Testis (tissue), 3 donors: ENCODE measurements around the gene SENP1. TPM values are rescaled to one million over a fixed set of nuclear protein-coding genes. Genes with fewer than 3 reads are reported as not detected.

Experiments
- DNase-seq: peaks from one replicate; pipeline ENCODE4 v3.0.0-alpha.2; 2019
- H3K27ac ChIP-seq, 2 donors: fragments of 200-600 bp; sonication (generic); one replicate each; pipeline ENCODE4 v1.5.1; 2019
- H3K27me3 ChIP-seq: fragments of 200-600 bp; sonication (generic); one replicate; pipeline ENCODE4 v1.5.1; 2019
- H3K36me3 ChIP-seq: fragments of 200-600 bp; sonication (generic); one replicate; pipeline ENCODE4 v1.5.1; 2017; ENCODE audit warnings: low read depth; ENCODE audit errors: missing control alignments
- H3K4me1 ChIP-seq: fragments of 200-600 bp; sonication (generic); one replicate; pipeline ENCODE4 v1.5.1; 2019
- H3K4me3 ChIP-seq, 2 donors: fragments of 200-600 bp; sonication (generic); one replicate each; pipeline ENCODE4 v1.5.1; 2017 to 2019
- H3K9me3 ChIP-seq: fragments of 200-600 bp; sonication (generic); one replicate; pipeline ENCODE4 v1.5.1; 2017
- POLR2A ChIP-seq: fragments of 450-650 bp; IDR thresholded peaks from one replicate; pipeline ENCODE4 v1.6.1; 2017; ENCODE audit warnings: antibody characterized with exemption, mild to moderate bottlenecking, moderate library complexity
- WGBS, 2 donors: methylation state at CpG; one replicate each; pipeline ENCODE4 v1.1.5; 2018; 5-methylcytosine and 5-hydroxymethylcytosine counted together
- intact Hi-C: fragments of 100-400 bp; cut with DNase I; formaldehyde crosslinking; loops from one replicate; pipeline ENCODE4 v1.15.1; 2023; ENCODE audit warnings: low total_unique reads
- polyA plus RNA-seq: library from polyadenylated mRNA; stranded (reverse); fragments of 350-450 nt; fragmentation: Illumina TruSeq; extraction: RNeasy Lipid Tissue Mini Kit (QIAGEN cat#74804); gene quantifications from one replicate; pipeline ENCODE4 v1.2.3, GENCODE V29; 2014; ENCODE audit warnings: low read depth, low replicate concordance; ENCODE audit not compliant: insufficient read depth
- total RNA-seq, 2 donors: library from RNA; depleted of rRNA; stranded (reverse); fragments of >200 nt; gene quantifications; one replicate each; pipeline ENCODE4 v1.2.3, GENCODE V29; 2016
- TF ChIP-seq, protein P1 (sequence below), 3 experiments: fragments of 450-650 bp in 2 of 3; fragments of 200-600 bp in 1 of 3; sonication (generic) in 1 of 3; IDR thresholded peaks; one replicate each; pipeline ENCODE4 v1.5.1; 2016 to 2019; ENCODE audit warnings: antibody characterized with exemption in 3 of 3, mild to moderate bottlenecking in 2 of 3, moderate library complexity in 1 of 3

Gene SENP1
- total and polyA plus RNA-seq, 3 donors from 2014 or later: 84.2 to 148 (median 105) TPM

DNA sequence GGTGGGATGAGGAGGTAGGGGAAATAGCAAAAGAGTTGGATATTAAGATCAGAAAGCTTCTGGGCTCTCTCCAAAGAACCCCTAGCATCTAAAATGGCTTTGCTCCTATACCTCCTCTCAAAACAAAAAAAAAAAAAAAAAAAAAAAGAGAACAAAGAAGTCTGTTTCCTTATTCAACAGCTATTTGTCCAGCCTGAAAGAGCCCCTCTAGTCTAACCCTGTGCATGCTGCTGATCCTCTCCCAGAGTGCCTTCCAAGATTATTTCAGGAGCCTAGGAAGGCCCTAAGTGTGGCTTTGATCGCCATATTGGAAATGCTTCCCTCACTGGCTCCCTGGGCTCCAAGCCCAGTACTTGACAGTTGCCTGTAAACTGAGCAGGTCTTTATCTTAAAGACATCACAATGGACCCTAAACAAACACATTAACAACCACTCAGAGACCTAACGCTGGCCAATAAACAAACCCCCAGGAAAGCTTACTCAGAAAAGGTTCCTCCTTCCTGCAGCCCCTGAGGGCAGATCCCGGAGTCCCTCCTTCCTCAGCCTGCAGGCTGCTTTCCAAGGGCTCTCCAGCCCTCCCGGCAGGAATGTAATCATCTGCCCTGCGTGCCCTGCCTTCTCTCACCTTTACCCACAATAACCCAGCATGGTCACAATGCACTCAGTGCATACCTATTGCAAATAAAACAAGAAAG is 84.2 kb downstream of the SENP1 start:
- H3K27me3 ChIP-seq: no peaks in the 10 kb centered on the region
- intact Hi-C loops: no loop called here
- no peaks in the 10 kb centered on the region for H3K36me3 ChIP-seq
- TF ChIP-seq POLR2A: no peak
- TF ChIP-seq, protein P1, sequence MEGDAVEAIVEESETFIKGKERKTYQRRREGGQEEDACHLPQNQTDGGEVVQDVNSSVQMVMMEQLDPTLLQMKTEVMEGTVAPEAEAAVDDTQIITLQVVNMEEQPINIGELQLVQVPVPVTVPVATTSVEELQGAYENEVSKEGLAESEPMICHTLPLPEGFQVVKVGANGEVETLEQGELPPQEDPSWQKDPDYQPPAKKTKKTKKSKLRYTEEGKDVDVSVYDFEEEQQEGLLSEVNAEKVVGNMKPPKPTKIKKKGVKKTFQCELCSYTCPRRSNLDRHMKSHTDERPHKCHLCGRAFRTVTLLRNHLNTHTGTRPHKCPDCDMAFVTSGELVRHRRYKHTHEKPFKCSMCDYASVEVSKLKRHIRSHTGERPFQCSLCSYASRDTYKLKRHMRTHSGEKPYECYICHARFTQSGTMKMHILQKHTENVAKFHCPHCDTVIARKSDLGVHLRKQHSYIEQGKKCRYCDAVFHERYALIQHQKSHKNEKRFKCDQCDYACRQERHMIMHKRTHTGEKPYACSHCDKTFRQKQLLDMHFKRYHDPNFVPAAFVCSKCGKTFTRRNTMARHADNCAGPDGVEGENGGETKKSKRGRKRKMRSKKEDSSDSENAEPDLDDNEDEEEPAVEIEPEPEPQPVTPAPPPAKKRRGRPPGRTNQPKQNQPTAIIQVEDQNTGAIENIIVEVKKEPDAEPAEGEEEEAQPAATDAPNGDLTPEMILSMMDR (IDR thresholded peaks at IDR 0.05): no peak
- DNase-seq: no peak
- H3K4me3 ChIP-seq: no peak overlapping the region
- H3K27ac ChIP-seq: no peak overlapping the region
- no peaks in the 10 kb centered on the region for H3K9me3 ChIP-seq
- peaks cover 16% of the 10 kb centered on the region for H3K4me1 ChIP-seq
- WGBS, 2 donors: 49 to 69% methylated on average over 5 of the region's 5 CpGs

DNA sequence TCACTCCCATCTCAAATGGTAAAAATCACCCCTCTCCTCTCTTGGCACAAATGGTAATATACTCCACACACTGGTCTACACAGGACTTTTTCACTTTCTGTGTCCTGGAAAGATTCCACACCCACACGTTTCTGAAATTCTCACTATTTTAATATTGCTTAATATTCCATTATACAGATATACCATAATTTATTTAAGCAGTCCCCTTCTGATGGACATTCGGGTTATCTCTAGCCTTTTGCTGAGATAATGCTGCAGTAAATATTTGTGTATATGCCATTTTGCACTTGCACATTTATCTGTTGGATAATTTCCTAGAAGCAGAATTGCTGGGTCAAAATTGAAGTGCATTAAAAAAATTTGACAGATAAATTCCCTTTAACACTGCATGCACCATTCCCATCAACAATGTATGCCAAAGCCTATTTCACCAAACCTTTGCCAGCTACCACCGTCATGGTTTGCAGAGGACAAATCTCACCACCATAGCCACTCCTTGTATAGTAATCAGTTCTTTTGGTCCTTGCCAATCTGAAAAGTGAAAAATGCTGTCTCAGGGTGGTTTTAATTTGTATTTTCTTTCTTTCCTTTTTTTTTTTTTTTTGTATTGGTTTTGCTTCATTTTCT is 86.1 kb downstream of the SENP1 start:
- intact Hi-C loops: no loop called here
- 69 to 76% methylated on average over 3 of the region's 3 CpGs for whole genome bisulfite sequencing, 2 donors

DNA sequence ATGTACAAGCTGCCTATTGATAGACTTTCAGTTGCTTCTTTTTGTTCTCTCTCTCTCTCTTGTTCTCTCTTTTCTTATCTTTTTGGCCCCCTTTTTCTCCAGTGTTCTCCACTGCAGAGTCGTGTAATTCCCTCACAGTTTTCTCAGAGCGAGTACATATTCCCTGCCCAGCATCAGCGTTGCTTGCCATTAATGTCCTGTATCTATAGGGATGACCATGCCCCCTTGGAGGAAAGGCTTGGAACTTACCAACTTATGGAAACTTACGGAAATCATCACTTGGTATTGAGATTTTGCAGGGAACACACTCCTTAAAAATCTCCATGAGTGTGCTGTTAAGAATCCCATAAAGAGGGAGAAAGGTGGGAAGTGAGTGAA is 87.3 kb downstream of the SENP1 start:
- no peak overlapping the region for H3K4me3 ChIP-seq
- 69 to 85% methylated on average over 4 of the region's 4 CpGs for WGBS, 2 donors
- H3K36me3 ChIP-seq: no peaks in the 10 kb centered on the region
- no peak overlapping the region for H3K27ac ChIP-seq
- H3K9me3 ChIP-seq: no peaks in the 10 kb centered on the region
- intact Hi-C loops: no loop called here
- DNase-seq: no peak
- H3K27me3 ChIP-seq: no peaks in the 10 kb centered on the region
- H3K4me1 ChIP-seq: peaks cover 7% of the 10 kb centered on the region
- TF ChIP-seq, protein P1 (IDR thresholded peaks at IDR 0.05): no peak

More for the DNA sequence above, 86.1 kb downstream of the SENP1 start:
- no peak for TF ChIP-seq POLR2A
- TF ChIP-seq, protein P1 (IDR thresholded peaks at IDR 0.05): no peak
- Histone ChIP-seq H3K4me1 (peaks cover 11% of the 10 kb centered on the region), H3K9me3 (no peaks in the 10 kb centered on the region), H3K27ac (no peak overlapping the region), H3K36me3 (no peaks in the 10 kb centered on the region), H3K27me3 (no peaks in the 10 kb centered on the region), H3K4me3 (no peak overlapping the region)
- DNase-seq: no peak

DNA sequence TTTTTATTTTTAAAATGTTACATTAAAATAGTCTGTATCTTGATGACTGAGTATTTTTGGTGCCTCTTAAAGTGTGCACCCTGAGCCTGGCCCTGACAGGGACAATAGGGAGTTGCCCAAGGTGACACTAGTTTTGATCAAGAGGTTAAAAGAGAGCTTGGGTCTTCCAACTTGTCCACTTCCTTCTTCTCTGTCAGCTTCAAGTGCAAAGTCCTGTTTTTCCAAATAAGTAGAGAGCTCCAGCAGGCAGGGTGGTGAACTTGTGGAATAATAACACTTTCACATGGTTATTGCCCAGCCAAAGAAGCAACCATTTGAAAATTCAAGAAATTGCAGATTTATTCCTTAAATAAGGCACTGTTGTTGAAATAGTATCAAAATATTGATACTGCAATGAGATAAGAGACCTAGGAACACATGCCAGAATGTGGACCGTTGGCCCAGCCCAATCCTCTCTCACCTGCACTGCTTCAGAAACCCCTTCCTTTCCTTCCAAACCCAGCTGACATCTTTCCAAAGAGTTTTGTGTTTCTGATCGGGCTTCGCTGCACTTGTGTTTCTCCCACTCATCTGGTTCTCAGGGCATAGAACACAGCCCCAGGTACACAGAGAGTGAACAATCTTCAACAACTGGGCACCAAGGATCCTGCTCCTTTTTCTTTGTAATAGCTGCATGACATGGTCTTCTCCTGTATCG is 87.8 kb downstream of the SENP1 start:
- WGBS, 2 donors: 67 to 85% methylated on average over 4 of the region's 4 CpGs
- no peak overlapping the region for H3K4me3 ChIP-seq
- TF ChIP-seq, protein P1 (IDR thresholded peaks at IDR 0.05): no peak
- no peak for TF ChIP-seq POLR2A
- no peaks in the 10 kb centered on the region for H3K27me3 ChIP-seq
- H3K36me3 ChIP-seq: no peaks in the 10 kb centered on the region
- no peak for DNase-seq
- H3K4me1 ChIP-seq: peaks cover 2% of the 10 kb centered on the region
- no peak overlapping the region for H3K27ac ChIP-seq
- no peaks in the 10 kb centered on the region for H3K9me3 ChIP-seq
- intact Hi-C loops: no loop called here
